H9 (cell line): ENCODE results near the gene PLA2G15. TPM values are rescaled to one million over a fixed set of nuclear protein-coding genes. Genes with fewer than 3 reads are reported as not detected.

Experiments
- DNase-seq: peaks from one replicate; pipeline ENCODE4 v3.0.0-alpha.2; 2017
- H2AFZ ChIP-seq: one replicate; pipeline ENCODE4 v1.6.1; 2013; ENCODE audit warnings: mild to moderate bottlenecking, low read length, control low read depth, moderate library complexity
- H2AK5ac ChIP-seq: 2 replicates; pipeline ENCODE4 v1.6.1; 2013; ENCODE audit warnings: low read length, control low read depth, mixed read lengths; ENCODE audit not compliant: insufficient read length
- H2BK120ac ChIP-seq: one replicate; pipeline ENCODE4 v1.6.1; 2013; ENCODE audit warnings: low read depth, mild to moderate bottlenecking, low read length, control low read depth, inconsistent platforms; ENCODE audit not compliant: poor library complexity, severe bottlenecking
- H2BK12ac ChIP-seq: 2 replicates; pipeline ENCODE4 v1.6.1; 2013; ENCODE audit warnings: low read length, control low read depth, mixed read lengths, low read depth; ENCODE audit not compliant: insufficient read length
- H2BK15ac ChIP-seq: 2 replicates; pipeline ENCODE4 v1.6.1; 2013; ENCODE audit warnings: low read depth, low read length, control low read depth
- H2BK20ac ChIP-seq: one replicate; pipeline ENCODE4 v1.6.1; 2013; ENCODE audit warnings: low read depth, mild to moderate bottlenecking, low read length, control low read depth, inconsistent platforms; ENCODE audit not compliant: poor library complexity, severe bottlenecking
- H2BK5ac ChIP-seq: 2 replicates; pipeline ENCODE4 v1.6.1; 2013; ENCODE audit warnings: low read length, control low read depth, mixed read lengths; ENCODE audit not compliant: insufficient read length
- H3K14ac ChIP-seq: 2 replicates; pipeline ENCODE4 v1.6.1; 2013; ENCODE audit warnings: low read length, control low read depth; ENCODE audit not compliant: insufficient read depth
- H3K18ac ChIP-seq: 2 replicates; pipeline ENCODE4 v1.6.1; 2013; ENCODE audit warnings: low read depth, mild to moderate bottlenecking, mixed read lengths, low read length, control low read depth; ENCODE audit not compliant: insufficient read length
- H3K23ac ChIP-seq: 2 replicates; pipeline ENCODE4 v1.6.1; 2013; ENCODE audit warnings: low read length, control low read depth, mixed read lengths, low read depth; ENCODE audit not compliant: insufficient read length
- H3K23me2 ChIP-seq: 2 replicates; pipeline ENCODE4 v1.6.1; 2013; ENCODE audit warnings: low read depth, mild to moderate bottlenecking, mixed read lengths, low read length, control low read depth; ENCODE audit not compliant: insufficient read length, poor library complexity, severe bottlenecking
- H3K27ac ChIP-seq: 2 replicates; pipeline ENCODE4 v1.5.1; 2013; ENCODE audit warnings: low read length, control low read depth, mixed read lengths, low read depth; ENCODE audit not compliant: insufficient read length
- H3K27me3 ChIP-seq: 2 replicates; pipeline ENCODE4 v1.6.1; 2013; ENCODE audit warnings: low read length, control low read depth, inconsistent platforms; ENCODE audit not compliant: insufficient read depth
- H3K4ac ChIP-seq: 2 replicates; pipeline ENCODE4 v1.6.1; 2013; ENCODE audit warnings: low read depth, mild to moderate bottlenecking, control low read depth, inconsistent platforms, low read length, moderate library complexity
- H3K4me1 ChIP-seq: 2 replicates; pipeline ENCODE4 v1.6.1; 2013; ENCODE audit warnings: low read length, control low read depth, inconsistent platforms; ENCODE audit not compliant: insufficient read depth
- H3K4me2 ChIP-seq: 2 replicates; pipeline ENCODE4 v1.6.1; 2013; ENCODE audit warnings: low read length, control low read depth, mixed read lengths; ENCODE audit not compliant: insufficient read length, insufficient read depth
- H3K56ac ChIP-seq: 2 replicates; pipeline ENCODE4 v1.6.1; 2013; ENCODE audit warnings: low read depth, mild to moderate bottlenecking, mixed read lengths, low read length, control low read depth; ENCODE audit not compliant: insufficient read length
- H3K79me1 ChIP-seq: 2 replicates; pipeline ENCODE4 v1.6.1; 2013; ENCODE audit warnings: low read depth, mild to moderate bottlenecking, moderate library complexity, low read length, control low read depth, inconsistent platforms; ENCODE audit not compliant: insufficient read depth, poor library complexity, severe bottlenecking
- H3K79me2 ChIP-seq: 2 replicates; pipeline ENCODE4 v1.6.1; 2013; ENCODE audit warnings: low read length, control low read depth, inconsistent platforms; ENCODE audit not compliant: insufficient read depth
- H3K9ac ChIP-seq: 2 replicates; pipeline ENCODE4 v1.6.1; 2013; ENCODE audit warnings: low read length, control low read depth, mixed read lengths; ENCODE audit not compliant: insufficient read length; ENCODE audit errors: extremely low read depth
- H3K9me3 ChIP-seq: one replicate; pipeline ENCODE4 v1.6.1; 2013; ENCODE audit warnings: low read depth, low read length, inconsistent platforms; ENCODE audit not compliant: control insufficient read depth
- H3T11ph ChIP-seq: one replicate; pipeline ENCODE4 v1.6.1; 2013; ENCODE audit warnings: mild to moderate bottlenecking, low read length, control low read depth, inconsistent platforms
- H4K20me1 ChIP-seq: one replicate; pipeline ENCODE4 v1.6.1; 2013; ENCODE audit not compliant: control insufficient read depth, insufficient read length, insufficient read depth
- H4K5ac ChIP-seq: 2 replicates; pipeline ENCODE4 v1.6.1; 2013; ENCODE audit warnings: low read depth, mild to moderate bottlenecking, mixed read lengths, low read length, control low read depth; ENCODE audit not compliant: insufficient read length
- H4K8ac ChIP-seq: replicated peaks from 2 replicates; pipeline ENCODE4 v1.6.1; 2013; ENCODE audit warnings: low read length, control low read depth, mixed read lengths, low read depth; ENCODE audit not compliant: insufficient read length
- H4K91ac ChIP-seq: 2 replicates; pipeline ENCODE4 v1.6.1; 2013; ENCODE audit warnings: low read depth, mild to moderate bottlenecking, moderate library complexity, mixed read lengths, low read length, control low read depth; ENCODE audit not compliant: insufficient read length
- H3K27ac Mint-ChIP-seq, 3 experiments: 2 replicates in 2 of 3; 3 replicates in 1 of 3; pipeline ENCODE4 v1.8.0; 2020 to 2021; ENCODE audit warnings: mixed read lengths in 3 of 3, mild to moderate bottlenecking in 1 of 3, moderate library complexity in 1 of 3
- H3K27me3 Mint-ChIP-seq: 2 replicates; pipeline ENCODE4 v1.8.0; 2021; ENCODE audit warnings: low read depth, mild to moderate bottlenecking, moderate library complexity, mixed read lengths
- H3K36me3 Mint-ChIP-seq, 3 experiments: 2 replicates in 2 of 3; 3 replicates in 1 of 3; pipeline ENCODE4 v1.8.0; 2020 to 2021; ENCODE audit warnings: low read depth in 3 of 3, mixed read lengths in 3 of 3; ENCODE audit not compliant: insufficient read depth in 1 of 3
- H3K4me1 Mint-ChIP-seq, 2 experiments: 2 replicates each; pipeline ENCODE4 v1.8.0; 2020; ENCODE audit warnings: mixed read lengths in 2 of 2
- H3K4me3 Mint-ChIP-seq, 2 experiments: 2 replicates in 1 of 2; 3 replicates in 1 of 2; pipeline ENCODE4 v1.8.0; 2020 to 2021; ENCODE audit warnings: mild to moderate bottlenecking in 2 of 2, mixed read lengths in 2 of 2, moderate library complexity in 1 of 2
- H3K9me3 Mint-ChIP-seq, 2 experiments: 2 replicates in 1 of 2; 3 replicates in 1 of 2; pipeline ENCODE4 v1.8.0; 2020; ENCODE audit warnings: mild to moderate bottlenecking in 2 of 2, mixed read lengths in 2 of 2, moderate library complexity in 1 of 2
- WGBS: extraction: QIAGEN DNeasy Blood & Tissue Kit; methylation state at CpG from one replicate; pipeline ENCODE4 v1.1.7; 2013; ENCODE audit warnings: missing lambda C conversion rate, low lambda C conversion rate, mixed read lengths; ENCODE audit not compliant: insufficient read length; ENCODE audit errors: extremely low coverage; 5-methylcytosine and 5-hydroxymethylcytosine counted together
- total RNA-seq: library from RNA; stranded (reverse); gene quantifications from 2 replicates; pipeline ENCODE4 v1.2.1, GENCODE V29; 2021
- TF ChIP-seq, protein P1 (sequence below): fragments of 200-600 bp; sonication (generic); conservative IDR thresholded peaks from 3 replicates; pipeline ENCODE4 v1.8.0; 2021; ENCODE audit warnings: antibody characterized with exemption, mild to moderate bottlenecking

The PLA2G15 gene
- total RNA-seq, 1 experiment from 2014 or later: 11.0 TPM

DNA sequence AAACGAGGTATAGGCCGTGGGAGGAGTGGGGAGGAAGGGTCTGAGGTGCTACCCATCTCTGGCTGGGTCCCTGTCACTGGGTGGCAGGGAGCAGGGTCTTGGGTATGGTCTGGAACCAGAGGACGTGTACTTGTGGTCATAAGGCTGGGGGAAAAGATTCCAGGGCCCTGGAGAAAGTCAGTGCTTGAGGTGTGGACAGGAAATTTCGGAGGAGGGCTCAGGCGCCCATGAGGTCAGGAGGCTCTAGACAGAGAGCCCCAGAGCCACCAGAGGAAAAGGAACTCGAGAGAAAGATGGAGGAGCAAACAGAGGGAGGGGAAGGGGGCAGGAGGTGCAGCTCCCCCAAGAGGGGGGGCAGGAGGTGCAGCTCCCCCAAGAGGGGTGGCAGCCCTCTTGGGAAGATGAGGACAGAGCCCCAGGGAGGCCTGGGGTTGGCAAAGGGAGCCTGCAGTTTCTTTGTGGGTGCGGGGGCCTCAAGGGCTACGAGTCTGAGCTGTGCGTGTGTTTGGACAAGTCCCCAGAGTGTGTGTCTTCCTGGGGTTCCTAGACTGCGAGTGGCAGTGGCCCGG, 18.5 kb downstream of the PLA2G15 start:
- H2BK12ac ChIP-seq: no peak overlapping the region
- no peaks in the 10 kb centered on the region for H3K79me1 ChIP-seq
- H2BK20ac ChIP-seq: no peak overlapping the region
- peaks cover 12% of the 10 kb centered on the region for H3K27me3 Mint-ChIP-seq
- H3K4ac ChIP-seq: no peak overlapping the region
- H3T11ph ChIP-seq: no peak overlapping the region
- H3K4me1 ChIP-seq: peaks cover 6% of the 10 kb centered on the region; the same call in 1 of the 2 replicates
- H3K9ac ChIP-seq: no peak overlapping the region
- no peak overlapping the region for H2AFZ ChIP-seq
- H4K5ac ChIP-seq: no peak overlapping the region
- H3K9me3 ChIP-seq: no peaks in the 10 kb centered on the region
- H3K14ac ChIP-seq: peak overlapping the region; percentile 58
- no peak overlapping the region for H4K91ac ChIP-seq
- no peak overlapping the region for H2BK5ac ChIP-seq
- H3K79me2 ChIP-seq: no peaks in the 10 kb centered on the region; the same call in 1 of the 2 replicates
- H3K4me3 Mint-ChIP-seq: peak overlapping the region; percentile 87 to 90
- H2AK5ac ChIP-seq: no peak overlapping the region
- no peak overlapping the region for H3K56ac ChIP-seq
- H3K9me3 Mint-ChIP-seq: no peaks in the 10 kb centered on the region
- peaks cover 22 to 25% of the 10 kb centered on the region in 2 experiments for H3K4me1 Mint-ChIP-seq
- no peaks in the 10 kb centered on the region for H3K27me3 ChIP-seq
- no peaks in the 10 kb centered on the region for H4K20me1 ChIP-seq
- no peak for DNase-seq
- H3K23ac ChIP-seq: no peak overlapping the region
- WGBS: no CpG with 5 or more reads among the region's 11 CpGs
- TF ChIP-seq, protein P1, sequence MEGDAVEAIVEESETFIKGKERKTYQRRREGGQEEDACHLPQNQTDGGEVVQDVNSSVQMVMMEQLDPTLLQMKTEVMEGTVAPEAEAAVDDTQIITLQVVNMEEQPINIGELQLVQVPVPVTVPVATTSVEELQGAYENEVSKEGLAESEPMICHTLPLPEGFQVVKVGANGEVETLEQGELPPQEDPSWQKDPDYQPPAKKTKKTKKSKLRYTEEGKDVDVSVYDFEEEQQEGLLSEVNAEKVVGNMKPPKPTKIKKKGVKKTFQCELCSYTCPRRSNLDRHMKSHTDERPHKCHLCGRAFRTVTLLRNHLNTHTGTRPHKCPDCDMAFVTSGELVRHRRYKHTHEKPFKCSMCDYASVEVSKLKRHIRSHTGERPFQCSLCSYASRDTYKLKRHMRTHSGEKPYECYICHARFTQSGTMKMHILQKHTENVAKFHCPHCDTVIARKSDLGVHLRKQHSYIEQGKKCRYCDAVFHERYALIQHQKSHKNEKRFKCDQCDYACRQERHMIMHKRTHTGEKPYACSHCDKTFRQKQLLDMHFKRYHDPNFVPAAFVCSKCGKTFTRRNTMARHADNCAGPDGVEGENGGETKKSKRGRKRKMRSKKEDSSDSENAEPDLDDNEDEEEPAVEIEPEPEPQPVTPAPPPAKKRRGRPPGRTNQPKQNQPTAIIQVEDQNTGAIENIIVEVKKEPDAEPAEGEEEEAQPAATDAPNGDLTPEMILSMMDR: no peak
- peaks cover 8% of the 10 kb centered on the region for H3K23me2 ChIP-seq
- no peak overlapping the region for H3K27ac ChIP-seq
- no peak overlapping the region for H4K8ac ChIP-seq
- no peak overlapping the region for H2BK120ac ChIP-seq
- H3K36me3 Mint-ChIP-seq: peaks cover 0 to 5% (median 2%) of the 10 kb centered on the region in 3 experiments; a peak in 3 of 7 replicates
- no peak overlapping the region for H3K18ac ChIP-seq
- no peak overlapping the region for H2BK15ac ChIP-seq
- H3K4me2 ChIP-seq: peak overlapping the region; percentile 24
- peak overlapping the region in 2 of 3 experiments; percentile 40 to 90; a peak in 3 of 7 replicates for H3K27ac Mint-ChIP-seq
